ENCODE results near the gene SLIT1. TPM values are rescaled to one million over a fixed set of nuclear protein-coding genes. Genes with fewer than 3 reads are reported as not detected.

SLIT1 gene
- total RNA-seq, 1 donor from 2014 or later: 10.6 TPM

- no peak overlapping the region for H3K27ac Mint-ChIP-seq (ENCODE audit: unreplicated experiment)
- H3K9me3 Mint-ChIP-seq: no peaks in the 10 kb centered on the region
- H3K36me3 Mint-ChIP-seq (ENCODE audit: low read depth): no peaks in the 10 kb centered on the region
- peaks cover 37% of the 10 kb centered on the region for H3K4me1 Mint-ChIP-seq
- TF ChIP-seq CTCF (conservative IDR thresholded peaks at IDR 0.05): no peak
- H3K27me3 Mint-ChIP-seq (ENCODE audit: low read depth): peaks cover 2% of the 10 kb centered on the region
- H3K4me3 Mint-ChIP-seq: no peak overlapping the region
- no peak for DNase-seq (ENCODE audit: low read depth, low spot score)
These were observed 31.6 kb downstream of the SLIT1 start for GRCh38 chr10:97154162-97154561.

DNA sequence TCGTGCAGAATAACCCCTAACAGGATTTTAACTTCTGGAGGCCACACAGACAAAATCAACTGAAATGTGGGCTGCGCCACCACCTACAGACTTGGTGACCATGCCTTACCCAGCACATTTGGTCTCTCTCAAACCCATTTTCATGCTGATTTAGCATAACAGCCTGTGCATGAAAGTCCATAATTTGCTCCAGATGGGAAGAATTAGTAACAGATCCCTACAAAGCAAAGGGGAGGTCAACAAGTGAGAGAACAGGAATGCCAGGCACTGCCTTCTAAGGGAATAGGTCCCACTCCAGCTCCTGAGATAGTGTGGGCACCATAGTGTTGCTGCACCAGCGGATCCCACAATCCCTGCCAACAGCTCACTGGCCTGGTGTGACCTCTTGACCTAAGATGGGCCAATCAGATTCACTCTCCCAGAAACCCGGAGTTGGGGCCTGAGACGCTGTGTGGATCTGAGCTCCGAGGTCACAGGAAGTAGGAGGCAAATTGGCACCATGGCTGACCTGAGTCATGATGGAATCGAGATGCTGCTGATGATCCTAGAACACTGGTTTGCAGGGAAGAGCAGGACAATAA lies 32.4 kb downstream of the SLIT1 start:
- H3K36me3 Mint-ChIP-seq (ENCODE audit: low read depth): no peaks in the 10 kb centered on the region
- TF ChIP-seq CTCF (conservative IDR thresholded peaks at IDR 0.05): no peak
- no peak for DNase-seq (ENCODE audit: low read depth, low spot score)
- no peak overlapping the region for H3K4me3 Mint-ChIP-seq
- no peak overlapping the region for H3K27ac Mint-ChIP-seq (ENCODE audit: unreplicated experiment)
- H3K4me1 Mint-ChIP-seq: peaks cover 42% of the 10 kb centered on the region
- H3K27me3 Mint-ChIP-seq (ENCODE audit: low read depth): peaks cover 2% of the 10 kb centered on the region
- H3K9me3 Mint-ChIP-seq: no peaks in the 10 kb centered on the region

DNA sequence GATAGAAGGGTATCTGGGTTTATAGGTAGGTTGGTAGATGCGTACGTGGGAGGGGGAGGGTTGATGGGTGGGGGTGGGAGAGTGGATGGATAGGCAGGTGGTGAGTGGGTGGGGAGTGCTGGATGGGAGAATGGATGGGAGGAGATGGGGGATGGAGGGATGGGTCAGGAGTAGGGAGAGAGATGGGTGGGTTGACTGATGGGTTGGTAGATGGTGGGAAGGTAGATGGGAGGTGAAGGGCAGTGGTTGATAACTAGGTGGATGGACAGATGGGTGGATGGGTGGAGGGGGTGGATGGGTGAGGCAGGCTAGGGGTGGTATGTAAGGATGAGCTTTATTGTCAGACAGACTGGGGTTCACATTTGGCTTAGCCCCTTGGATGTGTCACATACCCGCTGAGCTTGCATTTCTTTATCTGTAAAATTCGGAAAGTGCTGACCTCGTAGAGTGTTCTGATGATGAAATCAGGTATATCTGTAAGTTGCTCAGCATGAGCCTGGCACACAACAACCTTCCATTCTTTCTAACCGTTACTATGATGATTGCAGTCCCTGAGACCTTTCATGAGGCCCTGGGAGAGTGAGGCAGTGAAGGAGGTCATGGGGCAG lies 34.3 kb downstream of the SLIT1 start:
- no peak for TF ChIP-seq CTCF (conservative IDR thresholded peaks at IDR 0.05)
- peaks cover 2% of the 10 kb centered on the region for H3K27me3 Mint-ChIP-seq (ENCODE audit: low read depth)
- H3K4me1 Mint-ChIP-seq: peaks cover 31% of the 10 kb centered on the region
- H3K9me3 Mint-ChIP-seq: no peaks in the 10 kb centered on the region
- no peak overlapping the region for H3K27ac Mint-ChIP-seq (ENCODE audit: unreplicated experiment)
- no peak for DNase-seq (ENCODE audit: low read depth, low spot score)
- H3K36me3 Mint-ChIP-seq (ENCODE audit: low read depth): no peaks in the 10 kb centered on the region
- no peak overlapping the region for H3K4me3 Mint-ChIP-seq

DNA sequence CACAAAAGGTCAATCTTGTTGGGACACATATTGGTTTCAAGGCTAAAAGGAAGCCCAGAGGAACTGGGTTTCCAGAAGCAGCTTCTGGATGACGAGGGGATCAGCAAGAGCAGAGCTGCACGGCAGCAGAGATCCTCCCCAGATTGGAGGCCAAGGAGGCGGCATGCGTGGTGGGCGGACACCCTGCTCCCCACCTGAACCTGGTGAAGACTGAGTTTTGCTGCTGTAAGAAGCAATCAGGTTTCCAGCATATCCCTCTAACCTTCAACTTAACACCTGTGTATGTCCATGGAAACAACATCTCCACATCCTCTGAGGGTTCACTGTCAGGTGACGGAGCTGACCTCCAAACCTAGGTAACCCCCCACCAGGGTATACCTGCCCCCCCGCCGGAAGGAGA lies 35.1 kb downstream of the SLIT1 start:
- peaks cover 27% of the 10 kb centered on the region for H3K4me1 Mint-ChIP-seq
- no peak for TF ChIP-seq CTCF (conservative IDR thresholded peaks at IDR 0.05)
- H3K36me3 Mint-ChIP-seq (ENCODE audit: low read depth): no peaks in the 10 kb centered on the region
- no peak for DNase-seq (ENCODE audit: low read depth, low spot score)
- H3K27me3 Mint-ChIP-seq (ENCODE audit: low read depth): peaks cover 2% of the 10 kb centered on the region
- peak overlapping the region; percentile 28 for H3K4me3 Mint-ChIP-seq
- H3K9me3 Mint-ChIP-seq: no peaks in the 10 kb centered on the region
- H3K27ac Mint-ChIP-seq (ENCODE audit: unreplicated experiment): no peak overlapping the region

DNA sequence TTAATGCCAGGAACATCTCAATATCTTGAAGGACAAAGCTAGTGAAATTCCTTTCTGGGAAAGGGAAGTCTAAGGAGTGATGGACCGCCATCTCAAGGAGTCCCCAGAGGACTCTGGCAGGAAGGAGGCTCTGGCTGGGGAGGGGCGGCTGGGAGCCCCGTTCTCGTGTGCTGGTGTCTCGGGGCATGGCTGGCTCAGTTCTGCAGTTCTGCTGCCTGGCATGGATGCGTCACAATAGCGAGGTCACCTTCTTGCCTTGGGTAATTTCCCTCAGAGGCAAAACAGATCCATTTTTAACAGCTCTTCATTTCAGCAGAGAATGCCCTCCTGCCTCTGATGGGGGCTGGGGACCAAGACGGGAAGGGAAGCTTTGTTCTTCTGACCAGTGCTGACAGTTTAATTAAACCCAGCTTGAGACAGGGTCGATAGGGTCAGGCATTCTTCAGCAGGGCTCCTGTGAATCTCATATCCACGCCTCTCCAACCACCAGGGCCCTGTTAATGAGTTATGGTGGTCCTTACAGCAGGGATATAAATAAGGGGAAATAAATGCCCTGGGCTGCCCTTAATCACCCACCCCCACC lies 35.7 kb downstream of the SLIT1 start:
- H3K4me3 Mint-ChIP-seq: peak overlapping the region; percentile 28
- H3K27me3 Mint-ChIP-seq (ENCODE audit: low read depth): no peaks in the 10 kb centered on the region
- H3K27ac Mint-ChIP-seq (ENCODE audit: unreplicated experiment): peak overlapping the region; percentile 46
- TF ChIP-seq CTCF (conservative IDR thresholded peaks at IDR 0.05): no peak
- no peaks in the 10 kb centered on the region for H3K36me3 Mint-ChIP-seq (ENCODE audit: low read depth)
- DNase-seq (ENCODE audit: low read depth, low spot score): no peak
- H3K9me3 Mint-ChIP-seq: no peaks in the 10 kb centered on the region
- H3K4me1 Mint-ChIP-seq: peaks cover 23% of the 10 kb centered on the region

All from neural crest cell (in vitro differentiated cells).